GM19239 (cell line): ENCODE results near the gene GSK3B.

Experiments used
- DNase-seq: peaks from one replicate; pipeline ENCODE4 v3.0.0; 2011; ENCODE audit warnings: low spot score; ENCODE audit not compliant: insufficient read length
- FAIRE-seq: peaks from 2 replicates; lab custom pipeline; 2011; peaks lifted over from hg19 to GRCh38; lab: Jason Lieb, UNC

Gene GSK3B

DNA sequence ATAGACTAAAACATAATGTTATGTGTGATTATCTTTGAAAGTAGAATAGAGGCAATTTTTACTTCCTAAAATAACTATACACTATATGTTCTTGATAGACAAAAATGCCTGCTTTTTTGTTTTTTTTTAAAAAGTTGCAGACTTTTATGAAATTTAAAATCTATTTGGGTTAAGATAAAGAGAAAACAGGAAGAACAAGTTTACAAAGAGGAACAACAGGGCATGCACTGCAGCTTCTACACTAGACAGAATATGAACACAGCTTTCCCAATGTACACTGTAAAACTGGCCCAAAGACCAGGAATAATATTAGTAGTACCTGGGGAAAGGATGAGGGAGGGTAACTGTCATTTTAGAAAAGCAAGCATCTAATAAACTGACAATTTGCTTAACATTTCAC lies 258.7 kb downstream of the GSK3B start:
- DNase-seq (no peak), FAIRE-seq (no peak)

DNA sequence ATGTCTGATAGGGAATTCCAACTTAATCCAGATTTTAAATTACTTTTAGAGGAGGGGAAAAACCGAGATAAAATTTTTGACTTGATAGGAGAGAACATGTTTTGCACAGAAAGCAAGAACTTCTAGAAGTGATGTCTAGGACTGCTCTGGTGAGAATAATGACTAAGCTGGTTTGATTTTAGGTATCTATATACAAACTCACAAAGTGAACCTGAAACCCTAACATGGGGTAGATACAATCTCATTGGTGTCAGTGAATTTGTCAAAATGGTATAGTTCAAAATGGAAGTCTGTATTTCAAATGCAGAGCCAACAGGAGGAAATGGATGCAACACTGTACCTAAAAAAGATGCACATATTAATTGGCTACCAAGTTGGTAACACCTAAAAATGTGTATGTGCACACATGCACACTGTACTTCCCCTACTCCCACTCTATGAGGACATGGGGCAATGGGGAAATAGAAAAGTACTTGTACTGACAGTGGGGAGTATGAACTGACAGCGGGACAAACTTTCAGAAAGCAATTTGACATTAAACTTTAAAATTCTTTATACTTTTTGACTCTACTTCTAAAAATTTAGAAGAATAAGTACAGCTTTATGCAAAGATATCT lies 259.4 kb downstream of the GSK3B start:
- FAIRE-seq: no peak
- no peak for DNase-seq

DNA sequence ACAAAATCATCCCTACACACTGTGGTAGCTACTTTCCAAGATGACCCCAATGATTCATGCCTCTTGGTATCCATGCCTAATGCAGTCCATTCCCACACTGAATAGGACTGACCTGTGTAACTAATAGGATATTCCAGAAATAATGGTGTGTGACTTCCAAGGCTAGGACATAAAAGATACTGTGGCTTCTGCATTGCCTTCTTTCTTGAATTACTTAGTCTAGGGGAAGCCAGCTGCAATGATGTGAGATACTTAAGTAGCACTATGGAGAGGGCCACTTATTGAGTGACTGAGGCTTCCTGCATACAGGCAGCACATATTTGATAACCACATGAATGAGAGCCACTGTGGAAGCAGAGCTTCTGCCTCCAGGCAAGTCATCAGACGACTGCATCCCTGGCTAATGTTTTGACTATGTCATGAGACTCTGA lies 262.3 kb downstream of the GSK3B start:
- FAIRE-seq (no peak), DNase-seq (no peak)

DNA sequence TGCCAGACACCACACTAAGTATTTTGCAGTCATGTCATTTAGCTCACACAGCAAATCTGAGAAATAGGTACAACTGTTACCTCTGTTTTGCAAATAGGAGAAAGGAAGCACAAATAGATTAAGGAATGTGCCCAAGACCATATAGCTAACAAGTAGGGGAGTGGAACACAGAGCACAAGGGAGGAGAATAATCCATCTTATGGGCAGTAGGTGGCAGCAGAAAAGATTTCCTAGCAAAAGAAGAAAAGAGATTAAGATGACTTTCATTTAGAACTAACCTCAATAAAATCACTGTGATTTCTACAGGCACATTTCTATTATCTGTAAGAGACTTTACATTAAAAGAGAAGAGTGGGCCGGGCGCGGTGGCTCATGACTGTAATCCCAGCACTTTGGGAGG lies 263.2 kb downstream of the GSK3B start:
- DNase-seq: no peak
- peak; percentile 75 for FAIRE-seq

DNA sequence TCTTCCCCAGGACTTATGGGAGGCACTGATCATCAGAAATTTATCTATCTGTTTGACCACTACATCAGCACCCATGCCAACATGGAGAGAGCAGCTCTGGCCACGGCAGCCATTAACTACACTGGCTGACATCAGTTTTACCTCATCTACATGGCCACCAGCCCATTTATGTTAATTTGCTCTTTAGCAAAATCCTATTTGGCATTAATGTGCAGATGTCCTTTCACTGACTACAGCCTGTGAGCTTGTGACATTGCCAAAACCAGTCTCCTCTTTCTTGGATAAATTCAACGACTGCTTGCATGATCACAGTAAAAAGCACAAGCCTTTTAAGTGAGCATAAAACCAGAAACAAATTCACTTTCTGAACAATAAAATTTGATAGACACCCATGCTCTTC lies 264.8 kb downstream of the GSK3B start:
- FAIRE-seq (peak; percentile 21), DNase-seq (no peak)

DNA sequence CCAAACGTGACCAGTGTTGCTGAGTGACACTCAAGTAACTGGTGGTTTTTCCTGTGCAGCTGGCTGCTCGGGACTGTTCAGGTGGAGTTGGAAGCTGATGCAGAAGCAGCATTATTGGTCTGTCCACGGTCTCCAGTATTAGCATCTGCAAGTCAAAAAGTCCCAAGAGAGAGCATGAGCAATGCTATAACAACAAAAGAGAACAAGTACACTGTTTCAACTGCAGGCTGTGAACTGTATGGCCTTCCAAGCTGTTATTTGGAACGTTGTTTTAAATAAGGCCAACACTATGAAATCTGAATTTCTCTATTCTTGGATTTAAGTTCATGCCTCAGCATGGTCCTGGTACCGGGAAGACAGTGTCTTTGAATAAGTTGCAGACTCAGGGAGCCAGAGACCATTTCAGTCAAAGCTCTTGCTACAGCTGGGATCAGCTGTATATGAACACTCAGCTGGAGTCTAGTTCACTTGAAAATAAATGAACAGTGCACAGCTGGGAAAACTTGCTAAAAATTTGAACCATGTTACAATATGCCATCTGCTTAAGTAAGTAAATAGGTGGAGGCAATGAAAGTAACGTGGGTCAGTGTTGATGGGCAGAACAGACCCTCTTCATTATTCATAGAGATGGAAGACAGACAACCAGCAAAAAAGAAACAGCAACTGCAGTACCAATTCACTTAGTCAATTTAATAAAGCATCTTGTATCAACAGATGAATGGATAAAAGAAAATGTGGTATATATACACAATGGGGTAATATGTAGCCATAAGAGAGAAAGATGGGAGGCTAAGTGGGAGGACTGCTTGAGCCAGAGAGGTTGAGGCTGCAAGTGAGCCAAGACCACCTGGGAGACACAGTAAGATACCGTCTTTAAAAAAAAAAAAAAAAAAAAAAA lies 267.3 kb downstream of the GSK3B start:
- FAIRE-seq: no peak
- DNase-seq: no peak

DNA sequence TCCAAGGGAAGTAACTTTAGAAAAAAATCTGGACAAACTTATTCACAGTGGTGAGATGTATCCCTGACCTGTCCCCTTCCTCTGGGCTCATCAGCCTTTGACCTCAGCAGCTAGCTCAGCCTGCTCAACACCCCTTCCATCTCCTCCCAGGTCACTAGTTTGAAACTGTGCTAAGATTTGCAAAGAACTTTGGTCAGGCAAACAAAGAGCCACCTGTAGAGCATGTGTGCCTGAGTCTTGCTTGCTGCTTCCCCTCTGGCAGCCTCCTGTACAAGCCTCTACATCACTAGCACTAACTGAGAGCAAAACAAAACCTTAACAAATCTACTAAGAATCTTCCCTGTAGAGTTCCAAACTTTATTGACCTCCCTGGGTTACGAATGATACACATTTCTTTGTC lies 268.4 kb downstream of the GSK3B start:
- DNase-seq (no peak), FAIRE-seq (no peak)

DNA sequence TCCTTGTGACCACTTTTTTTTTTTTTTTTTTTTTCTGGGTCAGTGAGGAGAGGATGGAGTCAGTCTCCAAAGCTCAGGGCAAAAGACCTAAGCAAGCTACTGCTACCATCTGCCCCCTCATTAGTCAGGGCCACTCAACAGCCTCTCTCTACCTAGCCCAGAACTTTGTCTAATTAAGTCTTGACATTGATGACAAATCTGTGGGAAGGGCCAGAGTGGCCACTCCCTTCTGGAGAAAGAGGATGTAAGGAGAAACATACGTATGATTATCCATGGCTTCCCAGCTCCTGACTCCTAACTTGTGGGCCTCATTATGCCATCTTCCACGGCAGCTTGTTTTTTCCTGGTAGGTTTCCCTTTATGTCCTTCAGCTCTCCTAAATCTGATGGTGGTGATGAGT lies 274.4 kb downstream of the GSK3B start:
- FAIRE-seq (no peak), DNase-seq (no peak)

DNA sequence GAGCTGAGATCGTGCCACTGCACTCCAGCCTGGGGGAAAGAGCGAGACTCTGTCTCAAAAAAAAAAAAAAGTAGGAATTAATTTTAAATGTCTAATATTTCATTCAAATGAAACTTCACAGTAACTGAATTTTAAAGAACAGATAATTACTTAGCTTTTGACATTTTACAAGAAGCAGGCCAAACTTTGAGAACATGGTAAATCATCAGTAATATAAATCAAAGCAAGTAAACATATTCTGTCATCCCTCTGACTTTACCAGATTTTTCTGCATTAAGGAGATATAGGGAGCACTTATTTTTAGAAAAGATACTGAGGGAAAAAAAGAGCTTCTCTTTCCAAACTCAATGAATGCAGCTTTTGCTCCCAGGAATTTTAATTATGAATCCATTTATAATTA lies 275.3 kb downstream of the GSK3B start:
- FAIRE-seq (no peak), DNase-seq (no peak)

DNA sequence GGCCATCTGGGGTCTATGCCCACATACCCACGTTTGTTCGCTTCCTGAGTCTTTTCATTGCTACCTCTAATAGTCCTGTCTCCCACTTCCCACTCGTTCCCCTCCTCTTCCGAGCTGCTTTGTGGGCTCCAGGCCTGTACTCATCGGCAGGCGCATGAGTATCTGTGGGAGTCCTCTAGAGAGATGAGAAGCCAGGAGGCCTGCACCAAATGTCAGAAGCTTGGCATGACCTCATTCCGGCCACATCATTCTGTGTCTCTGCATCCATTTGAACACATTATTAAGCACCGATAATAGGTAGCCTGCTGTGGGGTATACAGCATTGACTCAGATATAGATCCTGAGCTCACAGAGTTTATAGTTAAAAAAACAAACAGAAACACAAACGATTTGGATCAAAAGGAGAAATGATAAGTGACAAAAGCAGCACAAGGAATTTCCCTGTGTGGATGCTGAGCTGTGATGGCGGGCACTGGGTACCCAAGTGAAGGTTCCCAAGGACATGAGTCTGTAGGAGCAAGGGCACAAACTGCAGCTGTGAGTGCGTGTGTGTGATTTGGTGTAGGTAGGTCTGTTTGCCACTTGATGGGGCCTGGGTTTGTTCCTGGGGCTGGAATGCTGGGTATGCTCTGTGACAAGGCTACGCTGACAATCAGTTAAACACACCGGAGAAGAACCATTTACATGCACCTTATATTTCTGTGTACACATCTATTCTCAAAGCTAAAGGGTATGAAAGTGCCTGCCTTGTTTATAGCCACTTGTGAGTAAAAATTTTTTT lies 276.5 kb downstream of the GSK3B start:
- DNase-seq (no peak), FAIRE-seq (no peak)

DNA sequence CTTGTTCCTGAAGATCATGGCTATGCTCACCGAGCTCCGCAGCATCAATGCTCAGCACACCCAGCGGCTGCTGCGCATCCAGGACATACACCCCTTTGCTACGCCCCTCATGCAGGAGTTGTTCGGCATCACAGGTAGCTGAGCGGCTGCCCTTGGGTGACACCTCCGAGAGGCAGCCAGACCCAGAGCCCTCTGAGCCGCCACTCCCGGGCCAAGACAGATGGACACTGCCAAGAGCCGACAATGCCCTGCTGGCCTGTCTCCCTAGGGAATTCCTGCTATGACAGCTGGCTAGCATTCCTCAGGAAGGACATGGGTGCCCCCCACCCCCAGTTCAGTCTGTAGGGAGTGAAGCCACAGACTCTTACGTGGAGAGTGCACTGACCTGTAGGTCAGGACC lies 277.2 kb downstream of the GSK3B start:
- DNase-seq: no peak
- FAIRE-seq: no peak

DNA sequence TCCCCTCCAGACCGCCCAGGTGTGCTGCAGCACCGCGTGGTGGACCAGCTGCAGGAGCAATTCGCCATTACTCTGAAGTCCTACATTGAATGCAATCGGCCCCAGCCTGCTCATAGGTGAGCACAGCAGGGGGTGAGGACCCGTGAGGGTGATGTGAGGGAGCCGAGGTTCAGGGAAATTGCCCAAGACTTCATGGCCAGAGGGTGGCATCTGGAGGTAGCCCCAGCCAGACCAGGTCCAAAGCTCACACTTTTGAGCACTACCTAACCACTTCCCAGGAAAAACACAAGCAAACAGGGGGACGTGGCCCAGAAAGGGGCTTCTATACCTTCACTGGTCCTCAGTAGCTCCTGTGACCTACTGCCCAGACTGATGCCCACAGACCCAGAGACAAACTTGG lies 278.5 kb downstream of the GSK3B start:
- no peak for DNase-seq
- FAIRE-seq: no peak

DNA sequence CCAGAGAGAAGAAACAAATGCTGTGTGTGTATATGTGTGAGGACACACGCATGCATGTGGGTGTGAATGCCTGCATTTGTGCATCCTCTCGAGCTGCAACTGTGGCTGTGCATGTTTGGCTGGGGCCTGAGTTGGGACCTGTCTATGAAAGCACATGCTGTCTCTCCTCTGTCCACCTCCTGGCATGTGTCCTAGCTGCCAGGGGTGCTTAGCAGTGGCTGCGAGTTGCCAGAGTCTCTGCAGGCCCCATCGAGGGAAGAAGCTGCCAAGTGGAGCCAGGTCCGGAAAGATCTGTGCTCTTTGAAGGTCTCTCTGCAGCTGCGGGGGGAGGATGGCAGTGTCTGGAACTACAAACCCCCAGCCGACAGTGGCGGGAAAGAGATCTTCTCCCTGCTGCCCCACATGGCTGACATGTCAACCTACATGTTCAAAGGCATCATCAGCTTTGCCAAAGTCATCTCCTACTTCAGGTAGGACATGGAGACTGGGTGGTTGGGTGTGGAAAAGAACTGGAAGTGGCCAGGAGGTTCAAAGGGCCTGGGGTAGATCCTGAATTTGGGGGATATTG lies 281.7 kb downstream of the GSK3B start:
- DNase-seq (no peak), FAIRE-seq (no peak)

DNA sequence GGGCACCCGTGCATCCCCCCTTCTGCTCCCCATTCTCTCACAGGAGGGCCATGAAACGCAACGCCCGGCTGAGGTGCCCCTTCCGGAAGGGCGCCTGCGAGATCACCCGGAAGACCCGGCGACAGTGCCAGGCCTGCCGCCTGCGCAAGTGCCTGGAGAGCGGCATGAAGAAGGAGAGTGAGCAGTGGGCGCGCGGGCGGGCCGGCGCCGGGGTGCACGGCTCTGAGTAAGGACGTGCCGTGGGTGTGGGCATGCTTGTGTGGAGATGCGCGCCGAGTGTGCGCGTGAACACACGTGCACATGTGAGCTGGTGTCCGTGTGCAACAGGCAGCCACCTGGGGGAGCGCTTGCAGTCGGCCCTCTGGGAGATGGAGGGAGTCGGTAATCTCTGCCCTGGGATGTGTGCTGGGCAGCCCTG lies 284.2 kb downstream of the GSK3B start:
- DNase-seq: peak; percentile 72
- FAIRE-seq: peak; percentile 89

DNA sequence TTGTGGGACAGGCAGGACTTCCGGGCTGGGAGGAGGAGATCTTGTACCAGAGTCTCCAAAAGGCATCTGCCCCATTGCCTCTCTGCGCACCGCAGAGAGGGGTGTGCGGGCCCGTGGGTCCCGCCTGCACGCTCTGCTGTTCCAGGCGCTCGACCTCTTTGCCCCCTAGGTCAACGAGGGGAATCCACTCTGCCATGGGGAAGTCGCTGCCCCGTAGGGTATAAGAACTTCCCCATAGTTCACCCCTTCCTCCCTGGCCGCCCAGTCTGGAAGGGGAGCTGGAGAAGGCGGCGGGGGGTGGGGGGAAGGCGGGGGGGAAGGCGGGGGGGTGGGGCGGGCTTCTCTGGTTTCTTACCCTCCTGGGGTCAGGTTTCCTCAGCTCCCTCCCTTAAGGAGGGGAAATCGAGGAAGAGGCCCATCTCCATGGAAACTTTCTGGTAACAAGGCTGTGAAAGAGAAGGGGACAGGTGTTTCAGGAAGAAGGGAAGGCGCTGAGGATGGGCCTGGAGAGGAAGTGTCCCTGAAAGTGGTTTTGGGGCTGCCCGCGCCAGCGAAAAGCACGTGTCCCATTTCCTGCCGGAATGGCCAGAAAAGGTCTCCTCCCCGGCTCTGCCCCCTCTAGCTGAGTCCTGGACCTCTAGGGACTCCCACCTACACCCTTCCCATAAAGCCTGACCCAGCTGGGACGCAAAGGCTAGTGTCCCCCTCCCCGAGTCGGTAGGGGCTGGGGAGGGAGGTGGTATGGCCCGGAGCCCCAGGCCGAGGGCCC lies 284.8 kb downstream of the GSK3B start:
- FAIRE-seq: peak; percentile 40
- DNase-seq: peak; percentile 60

DNA sequence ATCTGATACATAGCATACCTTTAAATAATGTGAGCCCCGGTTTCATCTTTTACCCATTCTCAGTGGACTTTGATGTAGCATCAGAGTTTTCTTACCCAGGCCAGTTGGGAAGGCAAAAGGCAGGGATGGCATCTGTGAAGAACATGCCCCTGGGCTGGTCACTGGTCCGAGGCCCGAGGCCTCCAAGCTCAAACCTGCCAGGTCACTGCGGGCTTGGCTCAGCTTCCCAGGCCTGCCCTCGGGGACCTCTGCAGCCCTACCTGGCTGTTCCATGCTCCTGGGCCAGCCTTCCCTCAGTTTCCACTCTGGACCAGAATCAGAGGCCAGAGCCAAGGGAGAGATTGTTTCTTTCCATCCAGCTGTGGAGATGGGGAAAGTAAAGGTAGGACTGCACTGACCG lies 285.4 kb downstream of the GSK3B start:
- DNase-seq (no peak), FAIRE-seq (peak; percentile 21)

DNA sequence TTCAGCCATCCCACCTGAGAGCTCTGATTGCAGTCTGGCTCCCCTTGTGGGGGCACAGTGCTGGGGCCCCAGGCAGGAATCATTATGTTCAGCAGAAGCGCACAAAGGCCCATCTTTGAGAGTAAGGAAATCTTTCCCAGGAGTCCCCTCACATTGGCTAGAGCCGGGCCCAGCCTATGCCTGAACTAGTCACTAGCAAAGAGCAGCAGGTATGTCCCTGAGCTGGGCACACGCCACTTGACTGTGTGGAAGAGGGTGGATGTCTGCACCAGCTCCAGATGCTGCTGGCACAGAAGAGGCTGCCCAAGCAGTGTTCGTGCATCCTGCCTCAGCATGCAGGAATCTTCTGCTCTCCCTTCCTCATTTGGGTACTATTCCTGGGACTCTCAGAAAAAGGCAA lies 286.0 kb downstream of the GSK3B start:
- FAIRE-seq: no peak

DNA sequence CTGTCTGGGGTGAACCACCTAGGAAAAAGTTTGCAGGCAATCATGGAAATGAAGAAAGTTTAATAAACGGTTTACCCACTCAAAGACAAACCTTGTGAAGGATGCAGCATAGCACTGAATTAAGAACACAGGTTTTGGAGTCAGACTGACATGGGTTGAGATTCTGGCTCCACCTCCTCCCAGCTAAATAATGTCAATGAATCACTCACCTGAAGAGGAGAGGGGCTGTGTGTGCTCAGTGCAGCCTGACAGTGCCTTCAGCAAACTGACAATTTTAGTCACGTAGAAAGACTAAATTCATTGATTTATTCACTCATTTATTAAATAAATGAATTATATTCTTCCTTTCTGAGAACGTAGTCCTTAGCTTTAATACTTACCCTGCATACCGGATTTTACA lies 293.4 kb downstream of the GSK3B start:
- FAIRE-seq: no peak

More for the DNA sequence above, 286.0 kb downstream of the GSK3B start:
- DNase-seq: no peak

DNA sequence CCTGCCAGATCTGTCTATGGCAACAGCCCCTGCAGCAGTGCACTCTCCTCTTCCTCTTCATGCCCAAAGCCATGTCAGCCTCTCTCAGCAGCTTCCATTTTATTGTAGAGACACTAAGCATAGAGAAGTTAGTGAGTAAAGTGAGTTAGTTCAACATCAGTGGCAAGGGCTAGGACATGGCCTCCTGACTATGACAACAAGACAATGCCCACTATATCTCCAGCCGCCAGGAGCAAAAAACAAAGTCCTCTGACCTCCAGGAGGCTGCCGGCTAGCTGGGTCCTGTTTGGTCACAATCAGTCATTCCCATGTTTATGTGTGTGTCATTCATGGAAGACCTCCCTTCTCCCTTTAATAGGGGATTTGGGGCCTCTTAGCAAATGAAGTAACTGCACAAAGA lies 297.5 kb downstream of the GSK3B start:
- no peak for DNase-seq
- no peak for FAIRE-seq

More for the DNA sequence above, 293.4 kb downstream of the GSK3B start:
- no peak for DNase-seq

DNA sequence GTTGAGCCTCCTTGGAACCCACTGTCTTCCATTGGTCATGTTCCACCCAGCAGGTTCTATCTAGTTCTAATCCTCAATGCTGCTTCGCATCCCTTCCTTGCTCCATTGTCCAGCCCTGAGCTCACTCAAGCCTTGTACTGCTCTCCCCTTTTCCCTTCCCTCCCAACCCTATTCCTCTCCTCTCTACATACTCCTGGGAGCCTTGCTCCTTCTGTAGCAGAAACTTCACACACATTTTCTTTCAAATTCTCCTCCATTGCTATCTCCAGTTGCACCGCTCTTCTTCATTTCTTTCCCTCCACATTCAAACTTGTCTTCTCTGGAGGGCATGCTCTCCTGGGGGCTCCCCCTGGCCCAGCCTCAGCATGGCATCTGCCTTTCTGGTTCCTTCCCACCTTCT lies 297.9 kb downstream of the GSK3B start:
- FAIRE-seq (no peak), DNase-seq (no peak)
